ENCODE results near the gene ZBTB16. TPM values are rescaled to one million over a fixed set of nuclear protein-coding genes. Genes with fewer than 3 reads are reported as not detected.

Gene ZBTB16
- total and polyA plus RNA-seq, 2 of the 4 experiments (the other 2 are of a cell fraction): not detected

DNA sequence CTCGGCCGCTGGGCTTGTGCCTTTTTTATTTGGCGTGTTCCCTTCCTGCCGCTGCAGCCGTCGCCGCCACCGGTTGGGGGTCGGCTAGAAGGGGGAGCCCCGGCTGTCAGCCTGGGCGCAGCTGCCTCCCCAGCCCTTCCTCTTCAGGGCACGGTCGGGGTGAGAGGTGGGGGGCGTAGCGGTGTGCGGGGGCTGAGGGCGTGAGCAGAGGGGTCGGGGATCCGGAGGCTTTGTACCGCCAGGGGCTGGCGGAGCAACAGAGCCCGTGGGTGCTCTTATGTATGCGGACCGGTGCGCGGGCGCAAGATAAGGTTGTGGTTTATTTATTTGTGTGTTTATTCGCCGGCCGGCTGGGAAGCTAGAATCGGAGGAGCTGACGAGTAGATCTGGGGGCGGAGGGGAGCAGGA, 477 bp downstream of the ZBTB16 start:
- CTCF ChIA-PET: no interaction called here
- H2AFZ ChIP-seq (replicated peaks; ENCODE audit: low read length, poor library complexity): peak overlapping the region; percentile 84

More for the DNA sequence above, 477 bp downstream of the ZBTB16 start:
- no peaks in the 10 kb centered on the region for H3K36me3 ChIP-seq (ENCODE audit: control insufficient read depth, insufficient read depth, low read length)
- H2BK120ac ChIP-seq (ENCODE audit: low read depth, low read length): no peak overlapping the region
- H3K79me1 ChIP-seq (ENCODE audit: low read depth in 1 of 2, low read length in 2 of 2): no peaks in the 10 kb centered on the region
- POLR2A ChIA-PET (ENCODE audit: unreplicated experiment): no interaction called here
- no peak overlapping the region for H3K4ac ChIP-seq (ENCODE audit: low read depth, low read length)
- no peak overlapping the region for H3K14ac ChIP-seq (replicated peaks; ENCODE audit: low read depth, low read length)
- H4K20me1 ChIP-seq (ENCODE audit: insufficient read depth, low read length): no peaks in the 10 kb centered on the region; the same call in 1 of the 2 replicates
- no peak overlapping the region for H2BK15ac ChIP-seq (ENCODE audit: low read depth, low read length)
- no peak overlapping the region for H4K91ac ChIP-seq (ENCODE audit: insufficient read depth, low read depth, low read length)
- in situ Hi-C loops (cut with MboI; ENCODE audit: low sequenced_read_pairs) (no loop called here), dilution Hi-C loops (cut with HindIII; ENCODE audit: low sequenced_read_pairs, unreplicated experiment) (no loop called here), intact Hi-C loops (cut with micrococcal nuclease) (no loop called here)
- no peak overlapping the region for H2AK9ac ChIP-seq (replicated peaks; ENCODE audit: low read depth, low read length, poor library complexity)
- H3K9me1 ChIP-seq (ENCODE audit: insufficient read depth, low read length): no peaks in the 10 kb centered on the region
- BruUV-seq (replicated peaks): no TSS peak
- no peak overlapping the region for H4K8ac ChIP-seq (ENCODE audit: low read depth in 2 of 2, low read length in 2 of 2)
- H2BK5ac ChIP-seq (ENCODE audit: low read depth, low read length, poor library complexity, severe bottlenecking): no peak overlapping the region
- TF ChIP-seq CEBPB (IDR thresholded peaks at IDR 0.05; ENCODE audit: low read depth, low read length) (no peak), RAD21 (IDR thresholded peaks at IDR 0.05; ENCODE audit: low read length) (no peak), USF2 (IDR thresholded peaks at IDR 0.05; ENCODE audit: low read depth, low read length) (no peak), BHLHE40 (IDR thresholded peaks at IDR 0.05; ENCODE audit: low read depth, low read length) (no peak), SMC3 (IDR thresholded peaks at IDR 0.05; ENCODE audit: low read depth, low read length) (no peak), CHD1 (IDR thresholded peaks at IDR 0.05; ENCODE audit: low read depth, low read length) (no peak), RCOR1 (IDR thresholded peaks at IDR 0.05; ENCODE audit: insufficient replicate concordance, low read length) (no peak), MXI1 (IDR thresholded peaks at IDR 0.05; ENCODE audit: borderline replicate concordance, low read depth, low read length) (no peak), CTCF (conservative IDR thresholded peaks at IDR 0.05; ENCODE audit: low read depth, low read length) (no peak), NFE2L2 (IDR thresholded peaks at IDR 0.05; ENCODE audit: low read depth, low read length) (no peak), RFX5 (IDR thresholded peaks at IDR 0.05; ENCODE audit: low read depth, low read length) (no peak), MAZ (IDR thresholded peaks at IDR 0.05; ENCODE audit: borderline replicate concordance, low read depth, low read length) (no peak), FOS (IDR thresholded peaks at IDR 0.05; ENCODE audit: low read depth, low read length) (no peak), MAFK (IDR thresholded peaks at IDR 0.05; ENCODE audit: low read depth, low read length) (no peak), POLR2A (IDR thresholded peaks at IDR 0.05; ENCODE audit: low read depth, low read length) (no peak)
- TF ChIP-seq, protein P1, sequence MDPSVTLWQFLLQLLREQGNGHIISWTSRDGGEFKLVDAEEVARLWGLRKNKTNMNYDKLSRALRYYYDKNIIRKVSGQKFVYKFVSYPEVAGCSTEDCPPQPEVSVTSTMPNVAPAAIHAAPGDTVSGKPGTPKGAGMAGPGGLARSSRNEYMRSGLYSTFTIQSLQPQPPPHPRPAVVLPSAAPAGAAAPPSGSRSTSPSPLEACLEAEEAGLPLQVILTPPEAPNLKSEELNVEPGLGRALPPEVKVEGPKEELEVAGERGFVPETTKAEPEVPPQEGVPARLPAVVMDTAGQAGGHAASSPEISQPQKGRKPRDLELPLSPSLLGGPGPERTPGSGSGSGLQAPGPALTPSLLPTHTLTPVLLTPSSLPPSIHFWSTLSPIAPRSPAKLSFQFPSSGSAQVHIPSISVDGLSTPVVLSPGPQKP (IDR thresholded peaks at IDR 0.05; ENCODE audit: borderline replicate concordance, low read depth, low read length): no peak
- DNase-seq (no peak), ATAC-seq (ENCODE audit: low read depth) (no peak)
- no peak overlapping the region for H4K5ac ChIP-seq (ENCODE audit: low read depth, low read length)
- no peaks in the 10 kb centered on the region for H3K9me3 ChIP-seq (ENCODE audit: control insufficient read depth, insufficient read depth, low read length)
- no peak overlapping the region for H3K23ac ChIP-seq (ENCODE audit: low read depth, low read length)
- no peak overlapping the region for H2BK20ac ChIP-seq (ENCODE audit: low read depth, low read length)
- 5% methylated on average over 9 of the region's 33 CpGs; no CpG with 5 or more reads in 1 of the 2 experiments for WGBS, 2 experiments (ENCODE audit: extremely low coverage in 2 of 2, insufficient read length in 1 of 2)
- H3K18ac ChIP-seq (ENCODE audit: low read depth, low read length): no peak overlapping the region
- peaks cover 67% of the 10 kb centered on the region for H3K27me3 ChIP-seq (ENCODE audit: control insufficient read depth, insufficient read depth, low read length)
- H3K4me1 ChIP-seq (ENCODE audit: control insufficient read depth, insufficient read depth, low read length): peaks cover 1% of the 10 kb centered on the region; the same call in 1 of the 2 replicates
- H3K4me3 ChIP-seq (ENCODE audit: insufficient read depth, low read depth, low read length): no peak overlapping the region; the same call in 1 of the 2 replicates
- H3K56ac ChIP-seq (ENCODE audit: extremely low read depth, insufficient read depth, low read length): no peak overlapping the region
- H3K9ac ChIP-seq (ENCODE audit: low read depth, low read length): no peak overlapping the region
- H2AK5ac ChIP-seq (ENCODE audit: low read depth, low read length): no peak overlapping the region
- no peak overlapping the region; the same call in 1 of the 2 replicates for H3K4me2 ChIP-seq (ENCODE audit: low read depth, low read length)
- H3K27ac ChIP-seq (ENCODE audit: insufficient read depth, low read length): no peak overlapping the region

All from IMR-90 (cell line).